ENCODE measurements around the gene HNF4A. TPM values are rescaled to one million over a fixed set of nuclear protein-coding genes. Genes with fewer than 3 reads are reported as not detected.

HNF4A gene
- polyA plus RNA-seq, 1 of the 3 experiments (the other 2 are of a cell fraction): not detected

DNA sequence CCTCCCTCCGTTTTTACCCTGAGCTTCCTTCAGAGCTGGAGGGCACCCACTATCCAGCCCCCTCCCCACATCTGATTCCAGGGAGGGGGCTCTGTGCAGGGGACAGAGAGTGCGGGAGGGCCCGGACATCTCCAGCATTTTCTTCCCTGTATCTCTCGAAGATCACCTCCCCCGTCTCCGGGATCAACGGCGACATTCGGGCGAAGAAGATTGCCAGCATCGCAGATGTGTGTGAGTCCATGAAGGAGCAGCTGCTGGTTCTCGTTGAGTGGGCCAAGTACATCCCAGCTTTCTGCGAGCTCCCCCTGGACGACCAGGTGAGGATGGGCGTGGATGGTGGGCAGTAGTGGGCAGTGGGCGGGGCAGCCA, 58.8 kb downstream of the HNF4A start:
- Histone ChIP-seq H4K20me1 (ENCODE audit: insufficient read depth) (no peaks in the 10 kb centered on the region), H3K4me1 (ENCODE audit: control insufficient read depth in 1 of 2, insufficient read depth in 2 of 2, low read depth in 1 of 2, low read length in 1 of 2) (no peaks in the 10 kb centered on the region; a peak in 1 of 4 replicates), H3K4me3 (ENCODE audit: low read depth in 2 of 2, low read length in 1 of 2) (no peak overlapping the region), H3K27me3 (ENCODE audit: insufficient read depth) (no peaks in the 10 kb centered on the region; the same call in 1 of the 2 replicates), H3K9ac (no peak overlapping the region), H2AFZ (ENCODE audit: low read depth) (no peak overlapping the region), H3F3A (replicated peaks; ENCODE audit: insufficient read depth) (no peaks in the 10 kb centered on the region), H3K79me2 (ENCODE audit: insufficient read depth) (no peaks in the 10 kb centered on the region), H3K9me3 (no peaks in the 10 kb centered on the region), H3K36me3 (replicated peaks in 1 of 2; ENCODE audit: control insufficient read depth in 1 of 2, insufficient read depth in 2 of 2, low read length in 1 of 2) (no peaks in the 10 kb centered on the region), H3K9me2 (no peaks in the 10 kb centered on the region), H3K4me2 (no peak overlapping the region), H3K27ac (ENCODE audit: low read depth in 2 of 2, low read length in 1 of 2) (no peak overlapping the region)
- 67% methylated on average over 13 of the region's 16 CpGs for WGBS (ENCODE audit: low lambda C conversion rate)
- POLR2A ChIA-PET: no interaction called here
- no peak for DNase-seq
- CTCF ChIA-PET: interaction anchor here (0.6 to 1.3 kb wide), 6 partner anchors 21 to 221 kb away, joined by 3 to 5 read pairs (median 3); no protein-coding TSS in a partner anchor
- TF ChIP-seq, protein P1, sequence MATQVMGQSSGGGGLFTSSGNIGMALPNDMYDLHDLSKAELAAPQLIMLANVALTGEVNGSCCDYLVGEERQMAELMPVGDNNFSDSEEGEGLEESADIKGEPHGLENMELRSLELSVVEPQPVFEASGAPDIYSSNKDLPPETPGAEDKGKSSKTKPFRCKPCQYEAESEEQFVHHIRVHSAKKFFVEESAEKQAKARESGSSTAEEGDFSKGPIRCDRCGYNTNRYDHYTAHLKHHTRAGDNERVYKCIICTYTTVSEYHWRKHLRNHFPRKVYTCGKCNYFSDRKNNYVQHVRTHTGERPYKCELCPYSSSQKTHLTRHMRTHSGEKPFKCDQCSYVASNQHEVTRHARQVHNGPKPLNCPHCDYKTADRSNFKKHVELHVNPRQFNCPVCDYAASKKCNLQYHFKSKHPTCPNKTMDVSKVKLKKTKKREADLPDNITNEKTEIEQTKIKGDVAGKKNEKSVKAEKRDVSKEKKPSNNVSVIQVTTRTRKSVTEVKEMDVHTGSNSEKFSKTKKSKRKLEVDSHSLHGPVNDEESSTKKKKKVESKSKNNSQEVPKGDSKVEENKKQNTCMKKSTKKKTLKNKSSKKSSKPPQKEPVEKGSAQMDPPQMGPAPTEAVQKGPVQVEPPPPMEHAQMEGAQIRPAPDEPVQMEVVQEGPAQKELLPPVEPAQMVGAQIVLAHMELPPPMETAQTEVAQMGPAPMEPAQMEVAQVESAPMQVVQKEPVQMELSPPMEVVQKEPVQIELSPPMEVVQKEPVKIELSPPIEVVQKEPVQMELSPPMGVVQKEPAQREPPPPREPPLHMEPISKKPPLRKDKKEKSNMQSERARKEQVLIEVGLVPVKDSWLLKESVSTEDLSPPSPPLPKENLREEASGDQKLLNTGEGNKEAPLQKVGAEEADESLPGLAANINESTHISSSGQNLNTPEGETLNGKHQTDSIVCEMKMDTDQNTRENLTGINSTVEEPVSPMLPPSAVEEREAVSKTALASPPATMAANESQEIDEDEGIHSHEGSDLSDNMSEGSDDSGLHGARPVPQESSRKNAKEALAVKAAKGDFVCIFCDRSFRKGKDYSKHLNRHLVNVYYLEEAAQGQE (IDR thresholded peaks at IDR 0.05; ENCODE audit: low read depth, low read length): no peak
- TF ChIP-seq, protein P2, sequence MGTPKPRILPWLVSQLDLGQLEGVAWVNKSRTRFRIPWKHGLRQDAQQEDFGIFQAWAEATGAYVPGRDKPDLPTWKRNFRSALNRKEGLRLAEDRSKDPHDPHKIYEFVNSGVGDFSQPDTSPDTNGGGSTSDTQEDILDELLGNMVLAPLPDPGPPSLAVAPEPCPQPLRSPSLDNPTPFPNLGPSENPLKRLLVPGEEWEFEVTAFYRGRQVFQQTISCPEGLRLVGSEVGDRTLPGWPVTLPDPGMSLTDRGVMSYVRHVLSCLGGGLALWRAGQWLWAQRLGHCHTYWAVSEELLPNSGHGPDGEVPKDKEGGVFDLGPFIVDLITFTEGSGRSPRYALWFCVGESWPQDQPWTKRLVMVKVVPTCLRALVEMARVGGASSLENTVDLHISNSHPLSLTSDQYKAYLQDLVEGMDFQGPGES (IDR thresholded peaks at IDR 0.05; ENCODE audit: low read depth, low read length): no peak
- TF ChIP-seq POLR2AphosphoS5 (IDR thresholded peaks at IDR 0.05; ENCODE audit: low read depth, low read length) (no peak), YY1 (IDR thresholded peaks at IDR 0.05; ENCODE audit: low read depth) (no peak), FOXJ3 (CRISPR knock-in tag; IDR thresholded peaks at IDR 0.05) (no peak), RFX5 (IDR thresholded peaks at IDR 0.05; ENCODE audit: low read length) (no peak), JUND (IDR thresholded peaks at IDR 0.05) (no peak), NRF1 (IDR thresholded peaks at IDR 0.05; ENCODE audit: low read depth, low read length) (no peak), GABPA (IDR thresholded peaks at IDR 0.05; ENCODE audit: low read depth) (no peak), MXI1 (IDR thresholded peaks at IDR 0.05; ENCODE audit: low read depth, low read length) (no peak), NFIC (IDR thresholded peaks at IDR 0.05; ENCODE audit: borderline replicate concordance) (no peak), TCF12 (IDR thresholded peaks at IDR 0.05) (no peak), RXRA (IDR thresholded peaks at IDR 0.05; ENCODE audit: borderline replicate concordance, low read depth) (no peak), FOXM1 (IDR thresholded peaks at IDR 0.05; ENCODE audit: low read depth) (no peak)
- TF ChIP-seq, protein P3, sequence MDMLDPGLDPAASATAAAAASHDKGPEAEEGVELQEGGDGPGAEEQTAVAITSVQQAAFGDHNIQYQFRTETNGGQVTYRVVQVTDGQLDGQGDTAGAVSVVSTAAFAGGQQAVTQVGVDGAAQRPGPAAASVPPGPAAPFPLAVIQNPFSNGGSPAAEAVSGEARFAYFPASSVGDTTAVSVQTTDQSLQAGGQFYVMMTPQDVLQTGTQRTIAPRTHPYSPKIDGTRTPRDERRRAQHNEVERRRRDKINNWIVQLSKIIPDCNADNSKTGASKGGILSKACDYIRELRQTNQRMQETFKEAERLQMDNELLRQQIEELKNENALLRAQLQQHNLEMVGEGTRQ (IDR thresholded peaks at IDR 0.05; ENCODE audit: borderline replicate concordance, low read depth, low read length): no peak
- TF ChIP-seq, protein P4, sequence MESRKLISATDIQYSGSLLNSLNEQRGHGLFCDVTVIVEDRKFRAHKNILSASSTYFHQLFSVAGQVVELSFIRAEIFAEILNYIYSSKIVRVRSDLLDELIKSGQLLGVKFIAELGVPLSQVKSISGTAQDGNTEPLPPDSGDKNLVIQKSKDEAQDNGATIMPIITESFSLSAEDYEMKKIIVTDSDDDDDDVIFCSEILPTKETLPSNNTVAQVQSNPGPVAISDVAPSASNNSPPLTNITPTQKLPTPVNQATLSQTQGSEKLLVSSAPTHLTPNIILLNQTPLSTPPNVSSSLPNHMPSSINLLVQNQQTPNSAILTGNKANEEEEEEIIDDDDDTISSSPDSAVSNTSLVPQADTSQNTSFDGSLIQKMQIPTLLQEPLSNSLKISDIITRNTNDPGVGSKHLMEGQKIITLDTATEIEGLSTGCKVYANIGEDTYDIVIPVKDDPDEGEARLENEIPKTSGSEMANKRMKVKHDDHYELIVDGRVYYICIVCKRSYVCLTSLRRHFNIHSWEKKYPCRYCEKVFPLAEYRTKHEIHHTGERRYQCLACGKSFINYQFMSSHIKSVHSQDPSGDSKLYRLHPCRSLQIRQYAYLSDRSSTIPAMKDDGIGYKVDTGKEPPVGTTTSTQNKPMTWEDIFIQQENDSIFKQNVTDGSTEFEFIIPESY (IDR thresholded peaks at IDR 0.05; ENCODE audit: borderline replicate concordance, low read depth): no peak
